ENCODE results near the gene NPAS4. TPM values are rescaled to one million over a fixed set of nuclear protein-coding genes. Genes with fewer than 3 reads are reported as not detected.
A peak's percentile ranks its signal among the peaks of the same experiment; 100 is the strongest.
"Not testable (repeated sequence)": the region's sequence is repeated elsewhere in the genome, so short reads cannot be mapped to it uniquely, and the experiment has no call there.

The NPAS4 gene
- 0.12 and 0.14 TPM in 2 replicates for polyA plus RNA-seq (2011; rRNA removed)
- polyA minus RNA-seq (2011; rRNA and poly(A)+ RNA removed) = 0.26 and 0.37 TPM in 2 replicates

DNA sequence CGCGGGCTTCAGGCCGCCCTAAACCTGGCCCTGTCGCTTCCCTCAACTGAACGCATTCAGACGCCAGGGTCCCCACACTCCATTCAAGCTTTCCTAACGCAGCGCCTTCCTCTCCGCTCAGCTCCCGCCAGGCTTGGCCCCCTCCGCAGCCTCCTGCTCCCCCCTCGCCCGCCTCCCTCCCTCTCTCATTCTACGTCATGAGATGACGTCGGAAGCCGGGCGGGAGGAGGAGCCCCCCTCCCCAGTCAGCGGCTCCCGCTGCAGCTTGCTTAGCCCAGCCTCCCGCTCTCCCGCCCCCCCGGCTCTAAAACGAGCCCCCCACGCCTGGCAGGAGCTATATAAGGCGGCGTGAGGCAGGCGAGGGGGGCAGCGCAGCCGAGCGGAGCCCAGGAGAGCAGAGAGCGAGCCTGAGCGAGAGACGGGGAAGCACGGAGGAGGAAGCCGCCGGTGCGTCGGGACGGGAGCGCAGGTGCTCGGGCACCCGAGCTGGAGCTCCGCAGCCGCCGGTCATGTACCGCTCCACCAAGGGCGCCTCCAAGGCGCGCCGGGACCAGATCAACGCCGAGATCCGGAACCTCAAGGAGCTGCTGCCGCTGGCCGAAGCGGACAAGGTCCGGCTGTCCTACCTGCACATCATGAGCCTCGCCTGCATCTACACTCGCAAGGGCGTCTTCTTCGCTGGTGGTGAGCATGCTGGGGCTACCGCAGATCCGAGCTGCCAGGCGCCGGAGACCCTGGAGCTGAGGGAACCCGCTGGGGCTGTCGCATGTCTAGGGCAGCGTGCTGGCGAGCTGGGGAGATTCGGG, at the start of gene NPAS4:
NPAS4 (plus strand) TSS at position 365 of the 806 bp plus-strand sequence; CDS start at position 510, 145 bp downstream.
- Histone ChIP-seq H3K4me3 (ENCODE audit: low read depth, low read length) (no peak within 1 kb of the TSS), H3K27me3 (ENCODE audit: control insufficient read depth, insufficient read depth, low read length) (peaks cover 18% of the 10 kb centered on the region), H3K9me3 (ENCODE audit: control insufficient read depth, insufficient read depth, low read length) (peaks cover 13% of the 10 kb centered on the region; the same call in 1 of the 2 replicates), H3K27ac (ENCODE audit: low read depth, low read length) (no peak within 1 kb of the TSS)
- ChIA-PET POLR2A (interaction anchor here (0.6 to 1.3 kb wide), 4 partner anchors 10 to 59 kb away, joined by 5 to 14 read pairs (median 8); partner anchors contain the start of genes DPP3 and MRPL11), CTCF (interaction anchor here (0.9 to 3.4 kb wide), 7 partner anchors 10 to 58 kb away, joined by 3 to 25 read pairs (median 7); partner anchors contain the start of gene MRPL11)
- TF ChIP-seq CTCF (IDR thresholded peaks at IDR 0.05; ENCODE audit: low read depth, low read length) = no peak
- no peak for DNase-seq (ENCODE audit: low read depth, low spot score)

DNA sequence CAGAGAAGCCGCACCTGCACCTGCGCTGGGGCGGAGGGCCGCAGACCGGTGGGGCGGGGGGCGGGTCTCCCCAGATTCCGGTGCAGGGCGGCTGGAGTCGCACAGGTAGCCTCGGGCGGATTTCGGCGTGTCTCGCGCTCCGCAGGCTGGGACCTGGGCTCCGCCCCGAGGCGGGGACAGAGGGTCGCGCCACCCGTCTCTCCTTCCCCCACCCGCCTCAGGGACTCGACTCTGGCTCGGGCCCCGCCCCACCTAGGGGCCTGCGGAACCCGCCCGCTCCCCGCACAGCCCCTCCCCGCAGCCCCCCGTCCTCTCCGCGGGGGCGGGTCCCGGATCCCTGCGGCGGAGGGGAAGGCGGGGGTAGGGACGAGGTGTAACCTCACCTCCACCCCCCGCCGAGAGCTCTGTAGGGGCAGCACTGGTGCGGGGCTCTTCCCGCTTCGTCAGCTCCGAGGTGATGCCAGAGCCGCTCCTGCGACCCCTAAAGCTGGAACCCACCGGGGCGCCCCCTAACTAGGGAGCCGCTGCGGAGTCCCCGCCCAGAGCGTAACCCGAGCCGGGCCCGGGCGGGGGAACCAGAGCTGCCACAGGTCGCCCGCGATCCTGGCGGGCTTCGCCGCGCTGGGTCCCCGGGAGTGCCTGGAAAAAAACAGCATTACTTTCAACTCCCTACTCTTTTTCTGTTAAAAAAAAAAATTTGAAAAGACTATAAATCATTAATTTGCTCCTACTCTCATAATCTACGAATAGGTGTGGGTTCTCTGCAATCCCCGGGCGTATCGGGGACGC, 49.0 kb upstream of the NPAS4 start, which contains the start of gene SLC29A2:
SLC29A2 (minus strand) TSS at position 134 of the 789 bp plus-strand sequence. CDS start 169 bp downstream, outside the sequence.
- no peak for DNase-seq (ENCODE audit: low read depth, low spot score)
- no peaks in the 10 kb centered on the region for H3K9me3 ChIP-seq (ENCODE audit: control insufficient read depth, insufficient read depth, low read length)
- ChIA-PET CTCF (interaction anchor here (0.8 to 2.5 kb wide), 3 partner anchors 14 to 18 kb away, joined by 4 to 17 read pairs (median 6); no protein-coding TSS in a partner anchor), POLR2A (interaction anchor here (1.1 kb wide), 1 partner anchor 59 kb away, joined by 3 read pairs; no protein-coding TSS in a partner anchor)
- H3K27me3 ChIP-seq (ENCODE audit: control insufficient read depth, insufficient read depth, low read length) = peaks cover 14% of the 10 kb centered on the region
- H3K27ac ChIP-seq (ENCODE audit: low read depth, low read length) = no peak within 1 kb of the TSS
- H3K4me3 ChIP-seq (ENCODE audit: low read depth, low read length) = peak within 1 kb of the TSS; percentile 61
- no peak for TF ChIP-seq CTCF (IDR thresholded peaks at IDR 0.05; ENCODE audit: low read depth, low read length)

DNA sequence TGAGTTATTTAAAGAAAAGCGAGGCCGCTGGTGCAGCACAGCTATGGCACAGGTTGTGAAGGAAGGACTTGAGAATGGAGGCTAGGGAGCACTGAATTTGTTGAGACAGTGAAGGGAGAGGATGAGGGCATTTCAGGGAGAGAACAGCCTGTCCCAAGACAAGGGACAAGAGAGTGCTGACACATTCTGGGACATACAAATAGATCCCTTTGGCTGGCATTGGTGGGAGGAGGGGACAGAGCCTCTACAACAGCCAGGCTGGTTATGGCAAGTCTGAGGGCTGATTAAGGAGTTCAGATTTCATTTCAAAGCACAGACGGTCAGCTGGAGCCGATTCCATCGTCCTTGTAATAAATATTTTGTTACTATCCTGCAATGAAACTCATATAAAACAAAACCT, 47.6 kb upstream of the NPAS4 start:
- no peak overlapping the region for H3K4me3 ChIP-seq (ENCODE audit: low read depth, low read length)
- H3K27me3 ChIP-seq (ENCODE audit: control insufficient read depth, insufficient read depth, low read length) = peaks cover 14% of the 10 kb centered on the region
- no peak for DNase-seq (ENCODE audit: low read depth, low spot score)
- no peaks in the 10 kb centered on the region for H3K9me3 ChIP-seq (ENCODE audit: control insufficient read depth, insufficient read depth, low read length)
- no peak overlapping the region for H3K27ac ChIP-seq (ENCODE audit: low read depth, low read length)
- CTCF ChIA-PET = interaction anchor here (0.6 to 1.6 kb wide), 3 partner anchors 13 to 150 kb away, joined by 4 to 10 read pairs (median 4); no protein-coding TSS in a partner anchor
- TF ChIP-seq CTCF (IDR thresholded peaks at IDR 0.05; ENCODE audit: low read depth, low read length) = no peak
- POLR2A ChIA-PET = no interaction called here

GRCh38 chr11:66373690-66374287, 47.0 kb upstream of the NPAS4 start:
- H3K27ac ChIP-seq (ENCODE audit: low read depth, low read length); DNase-seq (ENCODE audit: low read depth, low spot score); H3K9me3 ChIP-seq (ENCODE audit: control insufficient read depth, insufficient read depth, low read length); POLR2A ChIA-PET; H3K4me3 ChIP-seq (ENCODE audit: low read depth, low read length): not testable (repeated sequence)
- CTCF ChIA-PET = interaction anchor here (0.6 to 1.6 kb wide), 4 partner anchors 12 to 151 kb away, joined by 4 to 10 read pairs (median 4); no protein-coding TSS in a partner anchor
- H3K27me3 ChIP-seq (ENCODE audit: control insufficient read depth, insufficient read depth, low read length) = peaks cover 14% of the 10 kb centered on the region

DNA sequence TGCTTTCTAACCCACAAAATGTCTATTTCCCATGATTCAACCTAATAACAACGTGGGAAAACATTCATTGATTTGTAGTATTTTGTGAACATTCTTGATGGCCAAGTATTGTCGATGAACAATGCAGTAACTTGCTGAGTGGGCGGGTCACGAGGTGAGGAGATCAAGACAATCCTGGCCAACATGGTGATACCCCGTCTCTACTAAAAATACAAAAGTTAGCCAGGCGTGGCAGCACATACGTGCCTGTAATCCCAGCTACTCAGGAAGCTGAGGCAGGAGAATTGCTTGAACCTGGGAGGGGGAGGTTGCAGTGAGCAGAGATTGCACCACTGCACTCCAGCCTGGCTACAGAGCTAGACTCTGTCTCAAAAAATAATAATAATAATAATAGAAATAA, 40.6 kb upstream of the NPAS4 start:
- CTCF ChIA-PET = interaction anchor here (0.6 to 1.6 kb wide), 3 partner anchors 9 to 69 kb away, joined by 4 to 6 read pairs (median 5); no protein-coding TSS in a partner anchor
- H3K9me3 ChIP-seq (ENCODE audit: control insufficient read depth, insufficient read depth, low read length); H3K4me3 ChIP-seq (ENCODE audit: low read depth, low read length); DNase-seq (ENCODE audit: low read depth, low spot score); H3K27me3 ChIP-seq (ENCODE audit: control insufficient read depth, insufficient read depth, low read length); H3K27ac ChIP-seq (ENCODE audit: low read depth, low read length): not testable (repeated sequence)
- POLR2A ChIA-PET = interaction anchor here (0.8 kb wide), 1 partner anchor 28 kb away, joined by 7 read pairs; no protein-coding TSS in a partner anchor

- DNase-seq (ENCODE audit: low read depth, low spot score); H3K4me3 ChIP-seq (ENCODE audit: low read depth, low read length); H3K27ac ChIP-seq (ENCODE audit: low read depth, low read length); H3K27me3 ChIP-seq (ENCODE audit: control insufficient read depth, insufficient read depth, low read length); H3K9me3 ChIP-seq (ENCODE audit: control insufficient read depth, insufficient read depth, low read length); POLR2A ChIA-PET: not testable (repeated sequence)
- CTCF ChIA-PET = interaction anchor here (1.3 to 9.5 kb wide), 3 partner anchors 34 to 72 kb away, joined by 4 to 98 read pairs (median 16); partner anchors contain the start of gene BRMS1
These were observed 36.5 kb upstream of the NPAS4 start for GRCh38 chr11:66384316-66384715.

All from AG04450 (cell line).